GM19328 (cell line): ENCODE data around the gene MRGPRD.

Source experiments
- ATAC-seq: cut with Tn5 transposase; IDR thresholded peaks from one replicate; pipeline ENCODE4 v1.9.1; 2021; ENCODE audit warnings: mild to moderate bottlenecking, moderate library complexity; ENCODE audit not compliant: unreplicated experiment

The MRGPRD gene

DNA sequence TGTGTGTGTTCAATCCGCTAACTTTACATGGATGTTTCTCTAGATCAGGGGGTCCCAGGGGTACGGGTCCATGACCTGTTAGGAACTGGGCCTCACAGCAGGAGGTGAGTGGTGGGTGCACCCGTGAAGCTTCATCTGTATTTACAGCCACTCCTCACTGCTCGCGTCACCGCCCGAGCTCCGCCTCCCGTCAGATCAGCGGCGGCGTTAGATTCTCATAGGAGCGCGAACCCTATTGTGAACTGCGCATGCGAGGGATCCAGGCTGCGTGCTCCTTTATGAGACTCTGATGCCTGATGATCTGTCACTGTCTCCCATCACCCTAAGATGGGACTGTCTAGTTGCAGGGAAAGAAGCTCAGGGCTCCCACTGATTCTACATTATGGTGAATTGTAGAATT, 31.9 kb downstream of the MRGPRD start:
- ATAC-seq, result no peak

DNA sequence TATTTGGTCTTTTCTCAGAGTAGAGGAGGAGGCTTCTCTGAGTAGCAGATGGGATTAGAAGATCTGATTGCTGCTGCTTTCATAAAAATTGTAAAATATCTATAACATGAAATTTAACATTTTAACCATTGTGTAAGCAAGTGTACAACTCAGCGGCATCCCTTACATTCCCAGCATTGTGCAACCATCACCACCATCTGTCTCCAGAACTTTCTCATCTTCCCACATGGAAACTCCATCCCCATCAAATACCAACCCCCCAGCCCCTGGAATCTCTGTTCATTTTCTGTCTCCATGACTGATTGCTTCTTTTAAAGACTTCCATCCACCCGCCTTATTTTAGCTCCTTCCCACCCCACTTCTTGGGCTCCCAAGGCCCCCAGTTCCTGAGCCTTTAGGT, 32.3 kb downstream of the MRGPRD start:
- no peak for ATAC-seq

DNA sequence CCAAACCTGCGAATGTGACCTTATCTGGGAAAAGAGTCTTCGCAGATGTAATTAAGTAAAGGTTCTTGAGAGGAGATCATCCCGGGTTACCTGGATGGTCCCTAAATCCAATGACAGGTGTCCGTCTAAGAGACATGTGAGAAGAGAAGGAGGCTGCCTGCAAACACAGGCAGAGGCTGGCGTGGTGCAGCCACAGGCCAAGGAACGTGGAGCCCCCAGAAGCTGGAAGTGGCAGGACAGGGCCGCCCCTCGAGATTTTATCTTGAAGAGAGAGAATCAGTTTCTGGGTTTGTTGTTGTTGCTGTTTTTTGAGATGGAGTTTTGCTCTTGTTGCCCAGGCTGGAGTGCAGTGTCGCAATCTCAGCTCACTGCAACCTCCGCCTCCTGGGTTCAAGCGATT, 33.6 kb downstream of the MRGPRD start:
- no peak for ATAC-seq

DNA sequence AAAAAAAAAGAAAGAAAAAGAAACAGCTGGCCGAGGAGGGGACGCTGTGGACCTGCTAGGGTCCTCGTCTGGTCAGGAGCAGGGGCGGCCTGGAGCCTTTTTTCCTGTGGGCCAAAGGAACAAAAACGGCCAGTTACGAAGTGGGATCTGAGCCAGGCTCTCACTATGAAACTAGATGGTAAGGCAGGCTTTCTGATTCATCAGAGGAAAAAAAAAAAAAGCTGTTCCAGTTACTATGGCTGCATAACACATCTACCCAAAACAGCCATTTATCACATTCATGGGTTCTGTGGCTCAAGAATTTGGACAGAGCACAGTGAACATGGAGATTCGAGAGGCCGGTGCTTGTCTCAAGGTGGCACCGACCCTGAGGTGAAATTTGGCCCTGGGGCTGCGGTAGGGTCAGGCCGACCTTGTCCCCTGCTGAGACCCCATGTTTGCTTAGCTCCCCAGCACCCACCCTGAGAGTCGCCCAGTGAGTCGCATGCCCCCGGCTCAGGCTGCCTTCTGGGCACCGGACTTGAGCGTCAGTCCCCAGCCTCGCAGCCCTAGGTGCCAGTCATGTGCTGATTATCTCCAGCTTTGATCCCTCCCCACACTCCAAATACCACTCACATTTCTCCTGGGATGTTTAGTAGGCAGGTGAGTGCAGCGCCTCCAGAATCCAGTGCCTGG, 34.2 kb downstream of the MRGPRD start:
- ATAC-seq, result no peak

DNA sequence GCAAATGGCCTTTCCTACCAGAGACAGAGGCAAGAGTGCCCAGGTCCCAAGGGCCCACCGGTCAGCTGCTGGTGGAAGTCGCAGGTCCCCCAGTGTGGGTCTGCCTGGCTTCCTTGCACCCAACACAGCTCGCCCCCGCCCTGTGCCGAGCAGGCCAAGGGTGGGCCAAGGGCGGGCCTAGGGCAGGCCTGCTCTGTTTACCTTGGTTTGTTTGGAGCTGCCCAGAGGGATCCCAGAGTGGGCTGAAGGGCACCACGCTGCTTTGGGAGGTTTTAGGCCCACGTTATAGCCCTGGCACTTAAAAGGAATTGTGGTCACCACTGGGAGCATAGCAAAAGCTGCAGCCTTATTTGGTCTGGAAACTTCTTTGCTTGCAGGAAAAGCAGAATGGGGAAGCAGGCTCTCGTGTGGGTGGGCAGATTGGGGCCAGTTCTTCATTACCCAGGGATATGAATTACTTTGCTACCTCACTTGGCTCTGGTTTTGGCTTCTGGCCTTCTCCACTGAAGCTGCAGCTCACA, 38.0 kb downstream of the MRGPRD start:
- no peak for ATAC-seq

DNA sequence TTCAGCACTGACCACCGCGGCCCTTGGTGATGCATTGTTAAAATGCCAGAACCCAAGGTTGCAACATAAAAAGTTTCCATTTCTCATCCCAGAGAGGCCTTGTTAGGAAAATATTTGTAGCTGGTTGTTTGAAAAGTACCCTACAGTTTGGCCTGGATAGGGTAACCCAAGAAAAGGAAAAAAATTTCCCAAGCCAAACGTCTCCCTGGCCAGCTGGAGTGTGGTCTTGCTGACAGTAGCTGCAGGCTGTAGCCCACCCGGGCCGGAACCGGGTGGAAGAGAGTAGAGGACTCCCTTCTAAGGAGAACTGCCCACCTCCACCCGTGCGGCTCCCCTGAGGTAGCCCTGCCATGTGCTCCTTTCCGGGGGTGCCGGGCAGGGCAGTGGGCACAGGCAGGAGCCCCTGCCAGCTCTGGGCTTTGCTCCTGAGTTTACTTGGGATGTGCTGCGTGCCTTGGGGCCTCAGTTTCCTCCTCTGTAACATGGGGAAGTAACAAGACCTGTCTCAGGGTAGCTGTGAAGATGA, 38.6 kb downstream of the MRGPRD start:
- ATAC-seq, result no peak

DNA sequence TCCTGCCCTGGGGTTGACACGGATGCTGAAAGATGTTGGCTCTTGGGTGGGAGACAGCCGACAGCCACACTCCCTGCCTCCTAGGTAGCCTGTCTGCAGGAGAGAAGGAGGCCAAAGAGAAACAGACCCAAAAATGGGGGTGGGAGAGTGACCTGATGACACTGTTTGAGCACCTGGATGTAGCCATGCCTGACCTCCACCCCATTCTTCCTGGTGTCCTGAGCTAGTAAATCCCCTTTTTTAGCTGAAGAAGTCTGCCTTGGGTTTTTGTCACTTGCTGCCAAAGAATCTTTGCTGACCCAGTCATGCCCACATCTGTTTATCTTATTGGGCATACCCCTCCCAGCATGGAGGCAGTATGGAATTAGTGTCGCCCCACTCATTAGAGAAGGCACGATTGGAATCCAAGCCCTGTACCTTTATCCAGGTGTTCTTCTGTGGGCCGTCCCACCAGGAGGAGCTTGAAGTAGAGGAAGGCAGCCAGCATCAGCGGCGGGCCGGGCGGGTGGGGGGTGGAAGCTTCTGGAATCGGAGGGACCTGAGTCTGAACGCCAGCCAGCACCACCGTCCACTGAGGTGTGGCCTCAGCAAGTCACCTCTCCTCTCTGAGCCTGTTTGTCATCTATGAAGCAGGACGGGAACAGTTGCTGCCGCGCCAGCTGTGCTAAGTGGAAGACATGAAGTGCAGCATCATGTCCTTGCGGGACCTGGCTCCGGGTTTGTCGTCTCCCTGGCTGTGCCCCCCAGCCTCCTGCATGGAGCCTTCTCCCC, 39.3 kb downstream of the MRGPRD start:
- ATAC-seq, result no peak

DNA sequence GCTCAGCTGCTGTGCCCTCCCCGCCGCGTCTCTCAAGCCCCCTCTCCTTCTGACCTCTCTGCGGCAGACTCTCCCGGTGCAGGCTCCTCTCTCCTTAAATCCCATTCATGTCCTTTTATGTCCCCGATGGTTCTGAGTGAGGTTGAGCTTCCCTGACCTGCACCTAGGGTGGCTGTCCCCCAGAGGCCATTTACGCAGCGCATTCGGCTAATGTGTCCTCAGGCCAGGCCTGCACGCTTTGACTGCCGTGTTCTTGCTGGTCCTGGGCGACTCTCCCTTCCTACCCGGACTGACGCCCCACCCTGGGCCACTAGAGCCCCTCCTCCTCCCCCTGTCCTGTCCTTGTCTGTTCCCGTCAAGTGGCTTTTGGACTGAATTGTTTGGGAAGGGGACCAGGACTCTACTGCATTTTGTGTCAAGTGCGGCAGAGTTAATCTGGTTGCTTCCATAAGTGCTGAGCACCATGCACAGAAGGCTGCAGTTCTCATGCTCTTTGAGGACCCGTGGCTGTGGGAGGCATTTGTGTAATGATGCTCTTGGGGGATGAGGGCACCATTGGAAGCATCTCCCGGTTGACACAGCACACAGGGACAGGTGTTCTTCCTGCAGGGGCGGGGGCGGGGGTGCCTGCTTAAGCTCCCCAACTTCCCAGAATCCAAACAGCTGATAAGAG, 40.0 kb downstream of the MRGPRD start:
- no peak for ATAC-seq

DNA sequence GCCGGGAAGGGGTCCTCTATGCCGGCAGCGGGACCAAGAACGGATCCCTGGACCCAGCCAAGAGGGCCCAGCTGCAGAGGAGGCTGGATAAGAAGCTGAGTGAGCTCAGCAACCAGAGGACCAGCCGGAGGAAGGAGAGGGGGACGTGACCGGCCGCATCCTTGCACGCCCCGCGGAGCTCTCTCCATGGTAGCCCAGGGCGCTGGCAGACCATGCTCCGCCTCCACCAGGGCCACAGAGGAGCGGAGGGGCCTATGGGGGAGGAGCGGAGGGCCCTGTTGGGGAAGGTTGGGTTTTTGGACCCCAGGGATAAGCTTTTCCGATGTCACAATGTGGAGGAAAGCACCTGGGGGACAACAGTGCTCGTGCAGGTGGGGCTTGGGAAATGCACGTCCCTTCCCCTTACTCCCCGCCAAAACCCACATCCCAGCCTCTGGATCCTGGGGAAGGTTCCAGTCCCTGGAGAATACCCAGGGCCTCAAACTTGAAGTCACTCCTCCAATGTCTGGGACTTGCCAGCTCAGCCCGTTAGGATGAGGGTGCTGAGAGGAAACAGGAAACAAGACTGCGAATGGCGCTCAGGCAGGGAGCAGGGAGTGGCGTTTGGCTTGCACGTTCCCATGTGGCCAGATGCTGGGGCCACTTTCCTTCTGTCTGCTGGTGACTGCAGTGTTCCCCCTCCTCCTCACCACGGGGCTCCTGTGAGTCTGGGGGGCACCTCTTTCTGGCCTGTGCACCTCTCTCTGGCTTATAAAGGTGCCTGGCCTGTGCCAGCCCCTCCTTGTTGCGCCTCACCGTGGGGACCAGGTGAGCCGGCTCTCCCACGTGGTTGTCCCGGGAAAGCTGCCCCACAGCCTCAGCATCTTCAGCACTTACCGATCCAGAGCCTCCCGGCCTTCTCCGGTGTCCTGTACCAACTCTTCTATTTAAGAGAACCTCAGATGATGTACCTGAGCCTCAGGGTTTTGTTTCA, 40.9 kb downstream of the MRGPRD start:
- no peak for ATAC-seq

DNA sequence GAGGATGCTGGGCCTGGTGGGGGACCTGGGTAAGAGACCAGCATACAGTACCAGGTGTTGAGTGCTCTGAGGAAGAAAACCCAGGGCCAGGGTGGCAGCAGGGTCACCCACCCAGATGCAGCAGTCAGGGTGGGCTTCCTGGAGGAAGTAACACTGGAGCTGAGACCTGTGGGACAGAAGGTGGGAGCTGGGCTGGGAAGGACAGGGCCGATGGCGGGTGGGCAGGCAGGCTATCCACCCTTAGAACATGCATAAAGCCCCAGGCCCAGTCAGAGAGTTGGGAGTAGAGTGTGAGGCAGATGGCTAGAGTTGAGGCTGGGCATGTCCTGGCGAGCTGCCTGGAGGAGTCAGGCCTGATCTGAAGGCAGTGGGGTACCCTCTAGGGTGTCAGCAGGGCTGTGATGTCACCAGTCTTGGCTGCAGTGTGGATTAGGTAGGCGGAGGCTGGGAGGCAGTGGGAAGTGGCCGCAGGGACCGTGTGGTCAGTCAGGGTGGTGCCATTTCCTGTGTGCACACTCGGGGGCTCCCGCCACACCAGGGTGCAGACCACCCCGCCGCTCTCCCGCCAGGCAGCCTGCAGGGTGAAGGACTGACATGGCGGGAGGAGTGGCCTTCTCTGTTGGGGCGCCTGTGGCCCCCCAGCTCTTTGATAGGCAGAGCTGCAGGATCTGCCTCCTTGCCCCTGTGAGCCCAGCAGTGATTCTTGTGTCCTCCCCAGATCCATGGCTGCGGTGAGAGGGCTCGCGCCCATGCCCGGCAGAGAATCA, 41.8 kb downstream of the MRGPRD start:
- no peak for ATAC-seq

DNA sequence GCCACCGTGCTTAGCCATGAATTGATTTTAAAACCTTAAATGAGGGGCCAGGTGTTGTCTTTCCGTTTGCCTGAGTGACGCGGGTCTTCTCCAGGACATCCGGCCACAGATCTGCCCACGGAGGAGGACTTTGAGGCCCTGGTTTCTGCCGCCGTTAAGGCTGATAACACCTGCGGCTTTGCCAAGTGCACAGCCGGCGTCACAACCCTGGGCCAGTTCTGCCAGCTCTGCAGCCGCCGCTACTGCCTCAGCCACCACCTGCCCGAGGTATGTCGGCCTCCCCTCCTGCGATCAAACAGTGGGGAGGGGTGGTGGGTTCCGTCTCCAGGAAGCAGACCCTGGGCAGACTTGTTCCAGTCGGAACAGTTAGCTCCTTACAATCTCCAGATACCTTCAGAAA, 42.7 kb downstream of the MRGPRD start:
- ATAC-seq, result no peak

DNA sequence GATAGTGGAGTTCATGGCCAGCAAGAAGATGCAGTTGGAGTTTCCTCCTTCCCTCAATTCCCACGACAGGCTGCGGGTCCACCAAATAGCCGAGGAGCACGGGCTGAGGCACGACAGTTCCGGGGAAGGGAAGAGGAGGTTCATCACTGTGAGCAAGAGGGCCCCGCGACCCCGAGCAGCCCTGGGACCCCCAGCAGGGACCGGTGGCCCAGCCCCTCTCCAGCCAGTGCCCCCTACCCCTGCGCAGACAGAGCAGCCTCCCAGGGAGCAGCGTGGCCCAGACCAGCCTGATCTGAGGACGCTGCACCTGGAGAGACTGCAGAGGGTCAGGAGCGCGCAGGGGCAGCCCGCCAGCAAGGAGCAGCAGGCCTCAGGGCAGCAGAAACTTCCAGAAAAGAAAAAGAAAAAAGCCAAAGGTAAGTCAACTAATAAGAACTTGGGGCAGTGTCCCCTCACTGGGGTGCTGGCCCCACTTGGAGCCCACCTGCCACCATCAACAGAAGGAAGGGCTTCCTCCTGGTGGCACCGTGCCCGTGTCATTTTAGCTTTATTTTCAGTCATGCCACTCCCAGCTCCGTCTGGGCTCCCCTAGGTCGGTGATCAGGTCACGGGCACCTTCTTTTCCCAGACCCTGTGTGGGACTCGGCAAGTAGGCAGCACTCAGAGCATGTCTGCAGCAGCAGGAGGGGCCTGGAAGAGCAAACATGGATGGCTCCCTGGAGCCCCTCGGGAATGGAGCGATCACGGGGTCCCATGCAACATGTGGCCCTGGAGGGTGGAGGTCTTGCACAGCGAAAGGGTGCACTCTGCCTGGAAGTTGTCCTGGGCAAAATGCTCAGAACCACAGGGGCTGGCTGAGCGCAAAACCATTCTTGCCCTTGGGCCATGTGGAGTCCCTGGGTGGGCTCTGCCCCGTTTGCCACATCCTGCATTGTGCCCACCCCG, 43.8 kb downstream of the MRGPRD start:
- ATAC-seq, result no peak

DNA sequence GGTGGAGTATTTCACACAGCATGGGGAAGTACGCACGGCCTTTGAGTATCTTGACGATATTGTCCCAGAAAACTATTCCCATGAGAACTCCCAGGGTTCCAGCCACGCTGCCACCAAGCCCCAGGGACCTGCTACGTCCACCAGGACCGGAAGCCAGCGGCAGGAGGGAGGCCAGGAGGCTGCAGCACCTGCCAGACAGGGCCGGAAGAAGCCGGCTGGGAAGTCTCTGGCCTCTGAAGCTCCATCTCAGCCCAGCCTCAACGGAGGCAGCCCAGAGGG, 44.5 kb downstream of the MRGPRD start:
- no peak for ATAC-seq

DNA sequence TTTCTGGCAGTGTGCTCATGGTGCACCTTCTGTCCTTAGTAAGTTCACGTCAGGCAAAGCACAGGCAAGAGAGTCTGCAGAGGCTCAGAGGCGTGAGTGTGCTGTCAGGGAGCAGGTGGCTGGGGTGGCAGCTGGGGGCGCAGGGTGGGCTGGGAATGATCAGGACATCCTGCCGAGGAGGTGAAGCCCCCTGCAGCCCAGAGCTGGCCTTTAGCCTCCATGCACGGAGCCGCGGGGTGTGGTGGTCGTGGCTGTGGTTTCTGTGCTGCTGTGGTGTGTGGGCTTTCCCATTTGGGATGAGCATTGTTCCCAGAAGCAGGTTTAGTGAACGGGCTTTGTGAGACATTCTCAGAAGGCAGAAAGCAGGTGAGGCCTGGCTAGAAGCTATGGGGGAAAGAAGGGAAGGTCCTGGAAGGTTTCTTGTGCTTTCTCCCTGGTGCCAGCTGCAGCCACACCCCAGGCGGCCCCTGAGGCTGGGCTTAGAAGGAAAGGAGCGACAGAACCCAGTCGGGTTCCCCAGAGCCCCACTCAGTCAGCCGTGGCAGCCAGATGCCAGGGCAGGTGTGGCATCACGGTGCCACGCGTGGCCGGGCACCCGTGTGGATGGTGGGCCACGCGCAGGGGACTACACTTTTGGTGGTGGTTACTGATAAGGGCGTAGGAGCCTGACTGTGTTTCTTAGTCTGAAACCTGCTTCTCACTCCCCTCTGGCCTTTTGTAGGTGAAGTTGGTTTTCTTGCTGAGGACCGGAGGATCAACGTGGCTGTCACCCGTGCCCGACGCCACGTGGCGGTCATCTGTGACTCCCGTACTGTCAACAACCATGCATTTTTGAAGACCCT, 45.0 kb downstream of the MRGPRD start:
- no peak for ATAC-seq

DNA sequence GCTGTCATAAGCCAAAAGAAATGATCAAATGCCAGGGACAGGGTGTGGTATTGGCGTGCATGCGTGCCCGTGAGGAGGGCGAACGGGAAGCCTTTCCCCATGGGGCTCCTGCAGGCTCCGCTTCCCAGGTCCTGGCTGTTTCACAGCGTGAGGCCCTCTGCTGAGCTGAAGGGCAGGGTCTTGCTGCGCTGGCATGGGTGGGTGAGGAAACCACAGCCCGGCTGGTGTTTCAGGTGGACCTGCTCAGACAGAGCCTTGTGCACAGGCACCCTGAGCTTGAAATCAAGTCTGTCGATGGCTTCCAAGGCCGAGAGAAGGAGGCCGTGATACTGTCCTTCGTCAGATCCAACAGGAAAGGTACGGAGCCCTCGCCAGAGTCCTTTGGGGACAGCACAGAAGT, 45.7 kb downstream of the MRGPRD start:
- ATAC-seq, result no peak

DNA sequence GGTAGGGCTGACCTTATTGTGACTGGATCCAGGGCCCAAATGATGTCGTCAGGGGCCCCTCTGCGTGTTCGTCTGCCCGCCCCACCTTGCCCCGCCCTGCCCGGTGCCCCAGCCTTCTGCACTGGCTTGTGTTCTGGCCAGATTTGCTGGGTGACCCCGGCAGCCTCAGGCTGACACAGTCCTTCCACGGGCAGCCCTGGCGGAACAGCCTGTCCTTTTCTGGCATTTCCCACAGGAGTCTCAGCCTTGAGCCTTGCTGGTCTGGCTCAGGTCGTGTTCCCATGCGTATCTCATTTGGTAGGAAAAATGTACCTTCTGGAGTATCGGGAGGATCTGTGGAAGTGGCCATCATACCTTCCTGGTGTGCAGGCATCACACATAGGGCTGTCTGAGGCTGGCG, 46.1 kb downstream of the MRGPRD start:
- no peak for ATAC-seq

DNA sequence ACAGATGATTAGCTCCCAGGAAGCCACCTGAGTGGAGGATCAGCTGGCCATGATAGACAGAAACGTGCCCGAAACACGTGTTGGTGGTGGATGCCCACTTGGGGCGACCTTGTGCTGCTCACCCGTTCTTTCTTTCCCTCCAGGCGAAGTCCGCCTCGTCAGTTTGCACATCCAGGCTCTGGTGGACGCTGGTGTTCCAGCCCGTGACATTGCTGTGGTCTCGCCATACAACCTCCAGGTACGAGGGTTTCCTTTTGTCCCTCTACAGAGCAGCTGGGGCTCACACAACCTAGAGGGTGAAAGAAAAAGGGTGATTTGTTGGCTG, 46.5 kb downstream of the MRGPRD start:
- no peak for ATAC-seq
